Amniotic stem cell (primary cell): Measurements from ENCODE around the gene ECI1.

Experiments used
- DNase-seq: peaks from one replicate; lab custom pipeline; 2025; lab: John Stamatoyannopoulos, UW

The ECI1 gene

DNA sequence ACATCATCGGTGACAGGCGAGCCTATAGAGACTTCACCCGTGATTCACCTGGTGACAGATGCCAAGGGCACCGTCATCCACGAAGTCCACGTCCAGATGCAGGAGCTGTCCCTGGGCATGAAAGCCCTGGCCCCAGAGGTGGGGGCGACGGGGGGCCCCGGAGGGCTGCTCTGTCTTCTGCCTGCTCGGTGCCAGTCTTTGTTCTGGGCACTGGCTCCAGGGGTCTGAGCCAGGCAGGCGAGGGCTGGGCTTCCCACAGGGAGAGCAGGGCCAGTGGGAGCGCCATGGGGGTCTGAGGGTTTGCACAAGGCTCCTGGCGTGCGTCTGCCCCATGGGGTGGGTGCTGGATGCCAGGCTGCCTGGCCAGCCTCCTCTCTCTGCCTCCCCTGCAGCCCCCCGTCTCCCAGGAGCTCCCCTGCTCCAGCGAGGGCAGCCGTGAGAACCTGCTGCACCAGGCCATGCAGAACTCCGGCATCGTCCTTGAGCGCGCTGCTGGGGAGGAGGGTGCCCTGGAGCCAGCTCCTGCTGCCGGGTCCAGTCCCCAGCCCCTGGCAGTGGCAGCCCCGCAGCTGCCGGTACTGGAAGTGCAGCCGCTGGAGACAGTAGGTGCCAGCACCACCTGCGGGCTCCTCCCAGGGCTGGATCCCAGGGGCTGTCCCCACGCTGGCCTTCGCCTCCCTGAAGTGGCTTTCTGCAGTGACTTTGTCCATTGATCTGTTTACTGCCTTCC is 18.2 kb downstream of the ECI1 start:
- DNase-seq = no peak

DNA sequence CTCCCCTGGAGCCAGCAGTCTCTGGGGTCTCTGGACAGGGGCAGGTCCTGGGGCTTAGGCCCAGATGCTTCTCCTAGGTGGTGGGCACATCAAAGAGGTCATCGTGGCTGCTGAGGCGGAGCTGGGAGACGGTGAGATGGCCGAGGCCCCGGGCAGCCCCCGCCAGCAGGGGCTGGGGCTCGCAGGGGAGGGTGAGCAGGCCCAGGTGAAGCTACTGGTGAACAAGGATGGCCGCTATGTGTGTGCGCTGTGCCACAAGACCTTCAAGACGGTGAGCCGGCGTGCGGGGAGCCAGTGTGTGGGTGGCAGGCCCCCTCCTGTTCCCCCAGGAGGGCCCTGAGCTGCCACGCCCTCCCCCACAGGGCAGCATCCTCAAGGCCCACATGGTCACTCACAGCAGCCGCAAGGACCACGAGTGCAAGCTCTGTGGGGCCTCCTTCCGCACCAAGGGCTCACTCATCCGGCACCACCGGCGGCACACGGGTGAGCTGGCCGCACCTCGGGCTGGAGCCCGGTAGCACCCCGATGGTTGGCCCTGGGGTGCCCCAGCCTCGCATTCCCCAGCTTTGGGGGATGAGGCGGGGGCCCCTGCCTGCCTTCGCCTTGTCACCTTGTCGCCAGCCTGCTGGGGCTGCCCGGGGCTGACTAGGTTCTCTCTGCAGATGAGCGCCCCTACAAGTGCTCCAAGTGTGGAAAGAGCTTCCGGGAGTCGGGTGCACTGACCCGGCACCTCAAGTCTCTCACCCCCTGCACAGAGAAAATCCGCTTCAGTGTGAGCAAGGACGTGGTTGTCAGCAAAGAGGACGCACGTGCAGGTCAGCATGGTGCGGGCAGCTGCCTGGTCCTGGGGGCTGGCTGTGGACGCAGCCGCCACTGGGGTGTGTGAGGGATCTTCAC is 19.0 kb downstream of the ECI1 start:
- DNase-seq = no peak

DNA sequence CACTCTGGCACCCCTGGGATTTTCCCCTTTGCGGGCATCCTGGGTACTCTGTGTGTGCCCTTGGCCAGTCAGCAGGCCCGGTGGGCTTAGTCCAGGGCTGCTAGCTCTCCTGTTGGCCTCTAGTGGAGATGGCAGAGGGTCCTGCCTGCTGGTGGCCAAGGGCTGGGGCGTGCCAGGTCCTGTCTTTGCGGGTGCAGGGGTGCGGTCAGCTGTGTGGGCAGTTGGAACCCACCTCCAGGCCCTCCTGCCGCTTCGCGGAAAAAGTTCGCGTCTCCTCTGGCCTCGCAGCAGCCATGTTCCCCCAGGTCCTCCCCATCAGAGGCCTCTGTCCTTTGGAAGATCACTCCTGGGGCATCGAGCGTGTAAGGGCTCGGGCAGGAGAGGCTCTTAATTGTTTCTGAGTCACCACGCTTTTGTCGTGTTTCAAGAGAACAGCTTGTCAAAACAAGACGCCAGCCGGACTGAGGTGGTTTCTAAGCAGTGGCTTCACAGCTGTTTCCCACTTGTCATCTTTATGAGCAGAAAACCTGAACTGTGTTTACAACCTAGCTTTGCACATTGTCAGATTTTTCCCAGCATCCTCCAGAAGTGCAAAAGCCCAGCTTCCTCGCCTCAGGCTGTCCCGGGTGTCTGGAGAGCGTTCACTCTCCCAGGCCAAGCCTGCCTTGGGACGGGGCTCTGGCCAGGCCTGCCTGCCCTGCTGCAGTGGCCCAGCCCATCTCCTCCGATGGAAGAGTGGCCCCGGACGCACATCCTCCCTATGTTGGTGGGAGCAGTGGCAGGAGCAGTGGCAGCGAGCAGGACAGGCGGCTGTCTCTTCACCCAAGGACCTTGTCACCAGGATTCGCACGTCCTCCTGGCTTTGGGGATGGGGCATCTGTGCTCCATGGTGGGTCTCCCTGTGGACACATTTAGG is 20.1 kb downstream of the ECI1 start:
- no peak for DNase-seq

DNA sequence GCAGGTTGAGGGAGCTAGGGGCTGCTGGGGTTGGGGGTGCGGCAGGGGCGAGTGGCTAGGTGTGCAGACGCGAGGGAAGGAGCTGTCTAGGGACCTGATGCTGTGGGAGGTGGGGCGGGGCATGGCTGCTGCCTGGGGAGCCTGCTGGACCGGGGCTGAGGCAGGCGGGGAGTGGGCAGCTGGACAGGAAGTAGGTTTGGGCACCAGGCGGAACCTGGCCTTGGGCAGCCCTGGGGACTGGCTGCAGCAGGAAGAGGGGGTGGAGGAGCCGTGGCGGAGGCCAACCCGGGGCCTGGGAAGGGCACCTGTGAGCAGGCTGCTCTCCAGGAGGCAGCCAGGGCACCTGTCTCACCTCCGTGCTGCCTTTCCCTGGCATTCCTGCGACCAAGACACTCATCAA is 21.0 kb downstream of the ECI1 start:
- no peak for DNase-seq

DNA sequence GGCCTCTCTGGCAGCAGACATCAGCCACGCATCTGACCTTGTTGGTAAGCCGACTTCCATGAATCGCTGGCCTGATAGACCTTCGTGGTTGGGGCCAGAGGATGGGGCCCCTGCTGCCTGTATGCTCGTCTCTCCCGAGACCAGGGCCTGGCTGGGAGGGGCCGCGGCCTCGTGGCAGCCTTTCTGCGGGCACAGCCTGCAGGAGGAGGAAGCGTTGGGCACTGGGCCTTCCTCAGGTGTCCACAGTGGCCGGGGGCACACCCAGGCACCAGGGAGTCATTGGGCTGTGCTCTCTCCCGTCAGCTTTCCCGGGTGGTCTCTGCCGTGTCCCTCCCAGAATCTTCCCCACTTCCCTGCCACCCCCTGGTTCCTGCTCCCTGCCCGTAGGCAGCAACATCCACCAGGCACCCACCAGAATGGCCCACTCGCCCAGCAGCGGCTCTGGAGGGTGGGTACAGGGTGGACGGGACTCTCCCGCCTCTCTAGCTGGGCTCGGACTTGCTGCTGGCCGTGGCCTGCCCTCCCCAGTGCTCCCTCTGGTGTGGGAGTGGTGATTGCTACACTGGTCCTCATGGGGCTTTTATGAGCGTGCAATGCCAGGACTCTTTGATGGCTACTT is 21.6 kb downstream of the ECI1 start:
- DNase-seq = no peak

DNA sequence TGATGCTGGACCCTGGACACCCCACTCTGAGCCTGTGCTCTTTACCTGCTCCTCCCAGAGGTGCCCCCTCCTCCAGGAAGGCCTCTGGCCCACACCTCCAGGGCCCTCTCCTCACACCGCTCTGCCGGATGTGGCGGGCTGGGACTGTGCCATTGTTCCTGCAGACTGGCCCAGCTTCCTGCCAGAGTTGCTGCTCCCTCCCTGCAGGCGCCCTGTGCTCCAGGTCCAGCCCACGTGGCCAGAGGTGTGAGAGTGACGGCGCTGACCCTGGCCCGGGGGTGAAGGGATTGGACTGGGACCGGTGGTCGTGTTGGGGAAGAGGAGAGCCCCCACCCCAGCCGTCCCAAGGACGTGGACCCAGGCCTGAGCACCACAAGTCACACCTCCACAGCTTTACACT is 22.3 kb downstream of the ECI1 start:
- no peak for DNase-seq

DNA sequence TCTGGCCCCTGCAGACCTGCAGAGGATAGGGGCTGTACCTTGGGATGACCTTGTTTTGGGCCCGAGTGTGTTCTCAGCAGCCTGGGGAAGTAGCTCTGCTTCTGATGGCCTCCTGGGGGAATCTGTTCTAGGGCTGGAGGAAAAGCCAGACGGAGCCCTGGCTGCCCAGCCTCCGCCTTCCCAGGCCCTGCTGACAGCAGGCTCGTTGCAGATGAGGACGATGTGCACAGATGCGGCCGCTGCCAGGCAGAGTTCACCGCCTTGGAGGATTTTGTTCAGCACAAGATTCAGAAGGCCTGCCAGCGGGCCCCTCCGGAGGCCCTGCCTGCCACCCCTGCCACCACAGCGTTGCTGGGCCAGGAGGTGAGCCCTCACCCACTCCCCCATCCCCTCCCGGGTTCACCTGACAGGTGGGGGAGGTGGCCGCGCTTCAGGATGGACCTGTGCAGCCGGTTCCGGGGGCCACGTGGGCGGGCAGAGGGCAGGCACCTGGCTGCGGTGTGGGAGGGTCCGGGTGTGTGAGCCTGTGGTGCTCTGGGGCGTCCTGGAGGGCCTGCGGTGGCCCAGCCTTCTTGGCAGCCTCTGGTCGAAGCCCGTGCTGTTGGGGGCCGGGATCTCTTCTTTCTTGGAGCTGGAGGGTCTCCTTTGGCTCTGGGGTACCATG is 23.1 kb downstream of the ECI1 start:
- no peak for DNase-seq

DNA sequence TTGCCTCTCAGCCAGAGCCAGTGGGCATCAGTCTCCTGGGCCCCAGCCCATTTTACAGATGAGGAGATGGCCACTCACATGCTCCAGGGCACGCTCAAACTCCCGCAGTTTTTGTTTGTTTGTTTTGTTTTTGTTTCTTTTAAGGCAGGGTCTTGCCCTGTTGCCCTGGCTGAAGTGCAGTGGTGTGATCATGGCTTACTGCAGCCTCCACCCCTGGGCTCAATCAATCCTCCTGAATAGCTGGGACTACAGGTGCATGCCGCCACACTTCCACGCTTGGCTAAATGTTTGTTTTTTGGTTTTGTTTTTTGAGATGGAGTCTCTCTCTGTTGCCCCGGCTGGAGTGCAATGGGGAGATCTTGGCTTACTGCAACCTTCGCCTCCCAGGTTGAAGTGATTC is 24.5 kb downstream of the ECI1 start:
- DNase-seq = no peak

DNA sequence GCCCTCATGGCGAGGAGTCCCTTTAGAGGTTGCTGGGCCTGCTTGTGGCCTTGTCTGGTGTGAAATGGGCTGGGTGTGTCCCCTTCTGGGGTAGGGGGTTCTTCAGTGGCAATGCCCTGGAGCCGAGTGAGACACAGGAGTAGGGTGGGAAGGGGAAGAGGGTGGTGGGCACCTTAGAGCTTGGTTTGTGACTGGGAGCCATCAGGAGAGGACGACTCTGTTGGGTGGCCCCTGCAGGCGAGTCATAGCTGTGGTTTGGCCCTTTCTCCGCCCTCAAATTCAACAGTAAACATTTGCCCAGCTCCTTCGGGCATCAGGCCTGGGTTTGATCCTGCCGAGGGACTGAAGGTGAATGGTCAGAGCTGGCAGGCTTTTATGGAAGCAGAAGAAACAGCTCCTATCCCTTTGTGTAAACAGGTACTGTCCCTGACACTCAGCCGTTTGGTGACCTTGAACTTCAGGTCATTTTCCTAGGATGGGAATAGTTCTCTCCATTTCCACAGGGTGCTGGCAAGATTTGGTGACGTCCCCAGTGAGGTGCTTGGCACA is 25.1 kb downstream of the ECI1 start:
- no peak for DNase-seq

DNA sequence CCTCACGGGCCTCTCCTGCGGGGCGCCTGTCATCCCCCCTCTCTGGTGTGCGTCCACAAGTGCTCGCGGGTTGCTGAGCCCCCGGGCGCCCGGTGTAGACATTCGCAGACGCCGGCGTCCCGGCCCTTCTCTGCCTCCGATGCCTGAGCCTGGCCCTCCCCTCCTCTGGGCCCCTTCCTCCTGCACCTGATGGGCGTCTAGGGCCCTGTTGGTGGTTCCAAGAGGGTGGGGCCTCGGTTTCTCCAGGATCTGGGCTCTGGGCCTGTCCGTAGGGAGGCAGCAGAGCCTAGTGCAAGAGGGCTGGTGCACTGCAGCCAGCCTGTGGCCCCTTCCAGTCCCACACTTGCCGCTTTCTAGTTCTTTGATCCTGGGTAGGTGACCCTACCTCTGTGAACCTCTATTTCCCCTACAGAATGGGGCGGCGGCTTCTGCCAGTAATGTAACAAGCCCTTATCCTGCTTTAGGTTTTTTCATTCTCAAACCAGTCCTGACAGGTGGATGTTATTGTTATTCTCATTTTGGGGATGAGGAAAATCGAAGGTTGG is 27.4 kb downstream of the ECI1 start:
- no peak for DNase-seq

DNA sequence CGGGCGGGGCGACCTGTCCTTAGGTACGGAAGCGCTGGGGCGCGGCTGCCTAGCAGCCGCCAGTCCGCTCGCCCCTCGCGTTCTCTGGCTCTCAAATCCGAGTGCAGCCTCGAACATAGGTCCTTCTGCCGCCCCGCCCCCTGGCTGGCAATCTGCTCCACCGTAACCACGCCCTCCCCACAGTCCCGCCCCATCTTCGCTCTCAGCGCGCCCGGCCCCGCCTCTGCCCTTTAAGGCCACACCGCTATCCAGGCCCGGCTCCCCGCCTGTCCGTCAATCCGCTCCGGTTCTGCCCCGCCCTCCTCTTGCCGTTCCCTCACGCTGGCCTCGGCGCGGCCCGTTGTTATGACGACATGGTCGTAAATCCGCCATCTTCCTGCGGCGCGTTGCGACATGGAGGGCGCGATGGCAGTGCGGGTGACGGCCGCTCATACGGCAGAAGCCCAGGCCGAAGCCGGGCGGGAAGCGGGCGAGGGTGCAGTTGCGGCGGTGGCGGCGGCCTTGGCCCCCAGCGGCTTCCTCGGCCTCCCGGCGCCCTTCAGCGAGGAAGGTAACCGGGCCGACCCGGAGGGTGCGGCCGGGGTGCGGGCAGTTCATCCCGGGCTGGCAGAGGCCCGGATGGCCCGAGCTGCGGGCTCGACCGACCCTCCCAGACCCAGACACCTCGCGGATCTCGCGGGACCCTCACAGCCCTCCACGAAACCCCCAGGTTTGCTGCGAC is 28.0 kb downstream of the ECI1 start, which contains the start of gene E4F1:
Gene E4F1 (plus strand): TSS at position 371 of the 721 bp plus-strand sequence. CDS start 23 bp downstream, at position 394.
- peak; percentile 99 for DNase-seq

DNA sequence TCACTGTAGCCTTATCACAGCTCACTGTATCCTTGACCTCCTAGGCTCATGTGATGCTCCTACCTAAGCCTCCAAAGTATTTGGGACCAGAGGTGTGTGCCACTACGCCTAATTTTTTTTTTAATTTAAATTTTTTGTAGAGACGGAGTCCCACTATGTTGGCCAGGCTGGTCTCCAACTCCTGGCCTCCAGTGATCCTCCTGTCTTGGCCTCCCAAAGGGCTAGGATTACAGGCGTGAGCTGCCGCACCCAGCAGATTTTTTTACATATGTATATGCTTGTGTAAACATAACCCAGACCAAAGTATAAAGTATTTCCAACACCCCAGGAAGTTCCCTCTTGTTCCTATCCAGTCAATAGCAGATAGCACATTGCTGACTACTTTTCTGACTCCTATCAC is 35.1 kb downstream of the ECI1 start:
- DNase-seq = no peak

DNA sequence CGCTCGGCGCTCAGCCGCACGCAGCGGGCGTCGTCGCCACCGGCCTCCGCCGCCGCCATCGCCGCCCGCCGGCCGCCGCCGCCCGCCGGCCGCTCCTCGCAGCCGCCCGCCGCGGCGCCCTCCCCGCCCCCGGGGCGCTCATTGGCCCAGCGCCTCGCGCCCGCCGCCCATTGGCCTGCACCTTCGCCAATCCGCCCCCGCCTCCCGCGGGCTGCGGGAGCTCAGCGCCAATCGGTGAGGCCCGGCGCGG is 36.7 kb downstream of the ECI1 start, which contains the start of gene PGP:
Gene PGP (minus strand): TSS at position 122 of the 250 bp plus-strand sequence. CDS start 63 bp downstream, at position 59.
- DNase-seq = no peak

DNA sequence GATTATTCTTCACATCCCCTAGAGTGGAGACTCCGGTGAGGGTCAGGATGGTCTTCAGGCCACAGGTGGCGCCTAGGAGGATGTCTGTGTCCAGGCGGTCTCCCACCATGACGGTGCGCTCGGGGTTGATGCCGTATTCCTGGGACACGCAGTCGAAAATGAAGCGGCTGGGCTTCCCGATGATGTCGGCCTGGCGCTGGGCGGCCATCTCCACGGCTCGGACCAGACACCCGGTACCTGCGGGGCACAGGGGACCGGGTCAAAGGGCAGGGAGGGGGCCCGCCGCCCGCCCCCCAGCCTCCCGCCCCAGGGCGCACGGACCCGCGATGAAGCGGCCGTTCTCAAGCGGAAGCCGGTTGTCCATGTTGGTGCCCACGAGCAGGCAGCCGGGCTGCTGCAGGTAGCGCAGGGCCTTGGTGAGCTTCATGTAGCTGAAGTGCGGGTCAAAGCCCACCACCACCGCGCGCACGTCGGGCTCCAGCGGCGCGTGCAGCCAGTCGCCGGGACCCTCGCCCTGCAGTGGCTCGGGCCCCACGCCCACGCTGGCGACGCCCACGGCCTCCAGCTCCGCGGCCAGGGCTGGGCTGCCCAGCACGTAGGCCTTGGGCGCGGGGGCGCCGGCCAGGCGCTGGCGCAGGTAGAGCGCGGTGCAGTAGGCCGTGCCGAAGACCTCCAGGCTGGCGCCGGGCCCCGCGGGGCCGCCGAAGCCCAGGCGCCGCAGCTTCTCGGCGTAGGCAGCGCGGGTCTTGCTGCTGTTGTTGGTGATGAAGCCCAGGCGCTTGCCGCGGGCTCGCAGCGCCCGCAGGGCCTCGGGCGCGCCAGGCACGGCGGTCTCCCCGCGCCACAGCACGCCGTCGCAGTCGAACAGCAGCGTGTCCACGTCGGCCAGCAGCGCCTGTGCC is 37.3 kb downstream of the ECI1 start:
- DNase-seq = no peak

DNA sequence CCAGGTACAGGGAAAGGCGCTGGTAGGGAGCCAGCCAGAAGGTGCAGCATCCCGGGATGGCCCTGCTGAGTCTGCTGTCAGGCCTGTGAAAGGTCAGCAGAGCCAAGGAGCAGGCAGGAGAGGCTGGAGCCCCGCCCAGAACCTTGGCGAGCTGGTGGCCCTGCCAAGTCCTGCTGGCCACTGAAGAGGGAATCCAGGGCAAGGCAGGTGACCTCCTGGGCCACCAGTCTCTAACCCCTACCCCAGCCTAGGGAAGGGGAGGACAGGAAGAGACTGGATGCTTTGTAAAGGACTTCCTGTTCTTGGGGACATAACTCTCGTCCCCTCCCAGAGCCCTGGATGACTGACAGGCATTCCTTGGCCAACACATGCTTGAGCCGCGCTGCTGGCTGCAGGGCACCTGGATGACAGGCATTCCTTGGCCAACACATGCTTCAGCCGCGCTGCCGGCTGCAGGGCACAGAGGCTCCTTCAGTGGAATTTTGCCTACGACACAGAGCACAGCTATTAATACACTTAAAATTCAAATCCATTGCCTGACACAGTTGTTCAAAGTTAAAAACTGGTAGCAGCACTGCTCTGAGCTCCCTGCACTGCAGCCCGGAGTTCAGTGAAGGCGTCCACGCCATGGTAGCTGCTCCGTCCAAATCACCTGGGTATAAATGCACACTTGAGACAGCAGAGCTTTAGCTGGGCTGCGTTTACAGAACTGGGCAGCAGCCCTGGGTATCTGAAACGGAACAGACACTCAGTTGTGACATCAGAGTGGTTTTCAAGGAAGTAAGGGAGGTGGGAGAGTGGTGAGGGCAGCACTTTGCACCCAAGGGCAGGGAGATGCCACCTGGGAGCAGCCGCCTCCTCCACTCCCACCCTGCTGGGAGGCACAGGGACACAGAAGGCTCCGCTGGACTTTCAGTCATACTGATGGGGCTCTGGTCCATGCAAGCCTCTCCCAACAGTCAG is 38.7 kb downstream of the ECI1 start:
- DNase-seq = no peak

DNA sequence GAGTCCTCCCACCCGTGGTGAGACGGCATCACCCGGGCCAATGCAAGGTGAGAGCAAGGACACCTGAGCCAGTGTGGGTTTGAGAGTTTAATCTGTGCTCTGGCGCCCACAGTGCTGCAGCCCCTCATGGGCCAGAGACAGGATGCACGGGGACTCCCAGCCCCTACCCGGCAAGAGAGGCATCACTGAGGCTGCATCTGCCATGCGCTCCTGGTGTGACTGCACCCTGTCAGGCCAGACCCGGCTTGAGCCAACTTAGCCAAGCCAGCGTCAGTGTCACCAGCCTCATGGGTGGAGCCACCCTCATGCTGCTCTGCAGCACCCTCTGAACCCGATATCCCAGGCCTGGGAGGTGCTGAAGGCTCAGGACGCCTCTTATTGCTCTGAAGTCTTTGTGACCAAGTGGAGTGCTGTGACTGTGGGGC is 39.5 kb downstream of the ECI1 start:
- no peak for DNase-seq
